ENCODE results near the gene MAMDC4.

DNA sequence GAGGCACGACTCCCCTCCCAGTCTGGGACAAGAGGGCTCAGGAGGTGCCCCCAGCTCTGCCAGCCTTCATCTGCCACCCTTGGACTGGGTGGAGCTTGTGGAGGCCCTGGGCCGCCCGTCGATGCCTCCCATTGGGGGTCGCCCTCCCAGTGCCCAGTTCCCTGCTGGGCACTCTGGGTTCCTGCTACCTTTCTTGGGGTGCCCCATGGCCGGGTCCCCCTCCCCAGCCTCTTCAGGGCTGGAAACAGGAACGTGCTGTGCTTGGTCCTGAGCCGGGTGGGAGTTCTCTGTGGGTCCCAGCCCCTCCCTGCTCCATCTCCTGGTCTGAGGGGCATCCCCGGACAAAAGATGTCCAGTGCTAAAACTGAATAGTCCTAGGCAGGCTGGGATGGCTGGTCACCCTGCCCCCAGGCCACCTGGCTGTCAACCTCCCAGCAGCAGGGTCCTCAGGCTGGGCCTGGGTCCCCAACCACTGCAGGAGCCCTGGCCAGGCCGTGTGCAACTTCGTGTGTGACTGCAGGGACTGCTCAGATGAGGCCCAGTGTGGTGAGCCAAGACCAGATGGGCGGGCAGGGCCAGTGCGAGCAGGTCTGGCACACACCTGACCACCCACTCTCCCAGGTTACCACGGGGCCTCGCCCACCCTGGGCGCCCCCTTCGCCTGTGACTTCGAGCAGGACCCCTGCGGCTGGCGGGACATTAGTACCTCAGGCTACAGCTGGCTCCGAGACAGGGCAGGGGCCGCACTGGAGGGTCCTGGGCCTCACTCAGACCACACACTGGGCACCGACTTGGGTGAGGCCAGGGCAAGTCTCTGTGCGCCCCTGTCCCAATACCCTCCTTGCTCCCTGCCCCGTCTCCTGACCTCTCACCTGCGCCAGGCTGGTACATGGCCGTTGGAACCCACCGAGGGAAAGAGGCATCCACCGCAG is 784 bp downstream of the MAMDC4 start:
- TF ChIP-seq, protein P1, sequence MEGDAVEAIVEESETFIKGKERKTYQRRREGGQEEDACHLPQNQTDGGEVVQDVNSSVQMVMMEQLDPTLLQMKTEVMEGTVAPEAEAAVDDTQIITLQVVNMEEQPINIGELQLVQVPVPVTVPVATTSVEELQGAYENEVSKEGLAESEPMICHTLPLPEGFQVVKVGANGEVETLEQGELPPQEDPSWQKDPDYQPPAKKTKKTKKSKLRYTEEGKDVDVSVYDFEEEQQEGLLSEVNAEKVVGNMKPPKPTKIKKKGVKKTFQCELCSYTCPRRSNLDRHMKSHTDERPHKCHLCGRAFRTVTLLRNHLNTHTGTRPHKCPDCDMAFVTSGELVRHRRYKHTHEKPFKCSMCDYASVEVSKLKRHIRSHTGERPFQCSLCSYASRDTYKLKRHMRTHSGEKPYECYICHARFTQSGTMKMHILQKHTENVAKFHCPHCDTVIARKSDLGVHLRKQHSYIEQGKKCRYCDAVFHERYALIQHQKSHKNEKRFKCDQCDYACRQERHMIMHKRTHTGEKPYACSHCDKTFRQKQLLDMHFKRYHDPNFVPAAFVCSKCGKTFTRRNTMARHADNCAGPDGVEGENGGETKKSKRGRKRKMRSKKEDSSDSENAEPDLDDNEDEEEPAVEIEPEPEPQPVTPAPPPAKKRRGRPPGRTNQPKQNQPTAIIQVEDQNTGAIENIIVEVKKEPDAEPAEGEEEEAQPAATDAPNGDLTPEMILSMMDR (IDR thresholded peaks at IDR 0.05), result no peak
- TF ChIP-seq POLR2A (IDR thresholded peaks at IDR 0.05), result no peak
